ENCODE results near the gene PPFIA1. TPM values are rescaled to one million over a fixed set of nuclear protein-coding genes. Genes with fewer than 3 reads are reported as not detected.

Gene PPFIA1
- total and polyA plus RNA-seq, 8 donors, result 14.9 to 28.7 (median 21.1) TPM

GRCh38 chr11:70304208-70304603 lies 33.7 kb downstream of the PPFIA1 start:
- ATAC-seq, result no peak
- H3K27ac ChIP-seq, result no peak overlapping the region
- intact Hi-C loops (cut with DNase I), result no loop called here
- H3K4me1 ChIP-seq, result peaks cover 0 to 8% (median 5%) of the 10 kb centered on the region in 3 donors
- TF ChIP-seq CTCF (IDR thresholded peaks at IDR 0.05), result no peak
- DNase-seq, result no peak
- no peaks in the 10 kb centered on the region for H3K27me3 ChIP-seq
- WGBS, 2 donors, result 94% methylated on average over 2 of the region's 2 CpGs
- no peaks in the 10 kb centered on the region for H3K9me3 ChIP-seq
- H3K36me3 ChIP-seq, result no peaks in the 10 kb centered on the region
- FAIRE-seq, result no peak
- no peak overlapping the region for H3K4me3 ChIP-seq

- no peak for FAIRE-seq
- intact Hi-C loops (cut with DNase I), result no loop called here
- no peak for DNase-seq
- Histone ChIP-seq H3K4me3 (no peak overlapping the region), H3K27ac (no peak overlapping the region), H3K36me3 (no peaks in the 10 kb centered on the region), H3K27me3 (no peaks in the 10 kb centered on the region), H3K4me1 (peaks cover 0 to 8% (median 5%) of the 10 kb centered on the region in 3 donors), H3K9me3 (no peaks in the 10 kb centered on the region)
- TF ChIP-seq CTCF (IDR thresholded peaks at IDR 0.05), result no peak
- 87 to 97% methylated on average over 3 of the region's 3 CpGs for WGBS, 2 donors
- no peak for ATAC-seq
These were observed 35.0 kb downstream of the PPFIA1 start for GRCh38 chr11:70305501-70305900.

- no peaks in the 10 kb centered on the region for H3K27me3 ChIP-seq
- no peaks in the 10 kb centered on the region for H3K36me3 ChIP-seq
- peak overlapping the region in 1 of 4 donors; percentile 41 for H3K27ac ChIP-seq
- intact Hi-C loops (cut with DNase I), result no loop called here
- DNase-seq, result no peak
- no peak for TF ChIP-seq CTCF (IDR thresholded peaks at IDR 0.05)
- 14 to 21% methylated on average over 4 of the region's 4 CpGs for WGBS, 2 donors
- peak in 3 of 4 donors; percentile 28 to 63 (median 56) for ATAC-seq
- peaks cover 0 to 8% (median 5%) of the 10 kb centered on the region in 3 donors for H3K4me1 ChIP-seq
- H3K4me3 ChIP-seq, result no peak overlapping the region
- FAIRE-seq, result no peak
- no peaks in the 10 kb centered on the region for H3K9me3 ChIP-seq
These were observed 36.1 kb downstream of the PPFIA1 start for GRCh38 chr11:70306586-70307033.

GRCh38 chr11:70307176-70307575 lies 36.7 kb downstream of the PPFIA1 start:
- WGBS, 2 donors, result 76 to 80% methylated on average over 3 of the region's 3 CpGs
- Histone ChIP-seq H3K36me3 (no peaks in the 10 kb centered on the region), H3K4me1 (peaks cover 0 to 8% (median 5%) of the 10 kb centered on the region in 3 donors), H3K27ac (peak overlapping the region in 1 of 4 donors; percentile 41), H3K9me3 (no peaks in the 10 kb centered on the region), H3K27me3 (no peaks in the 10 kb centered on the region), H3K4me3 (no peak overlapping the region)
- ATAC-seq (peak in 1 of 4 donors; percentile 39), FAIRE-seq (no peak), DNase-seq (no peak)
- intact Hi-C loops (cut with DNase I), result no loop called here
- no peak for TF ChIP-seq CTCF (IDR thresholded peaks at IDR 0.05)

GRCh38 chr11:70311616-70312015 lies 41.1 kb downstream of the PPFIA1 start:
- no peak for TF ChIP-seq CTCF (IDR thresholded peaks at IDR 0.05)
- no peak for FAIRE-seq

More at GRCh38 chr11:70311616-70312015, 41.1 kb downstream of the PPFIA1 start:
- no peak overlapping the region for H3K4me3 ChIP-seq
- H3K36me3 ChIP-seq, result no peaks in the 10 kb centered on the region
- no peaks in the 10 kb centered on the region for H3K27me3 ChIP-seq
- peaks cover 0 to 4% (median under 1%) of the 10 kb centered on the region in 3 donors for H3K4me1 ChIP-seq
- WGBS, 2 donors, result 97 to 98% methylated on average over 4 of the region's 4 CpGs
- no peak for ATAC-seq
- no peak overlapping the region for H3K27ac ChIP-seq
- intact Hi-C loops (cut with DNase I), result no loop called here
- no peak for DNase-seq
- no peaks in the 10 kb centered on the region for H3K9me3 ChIP-seq
